HepG2 (cell line): ENCODE results near the gene DGKB. TPM values are rescaled to one million over a fixed set of nuclear protein-coding genes. Genes with fewer than 3 reads are reported as not detected.

Experiments used
- ATAC-seq: fragments of 200-7000 bp; cut with Tn5 transposase; 3 replicates; pipeline ENCODE4 v1.9.1; 2020; ENCODE audit warnings: mild to moderate bottlenecking, moderate library complexity
- BruUV-seq: library from RNA; stranded (reverse); fragments of 400-500 nt; replicated peaks from 2 replicates; lab custom pipeline; 2021; lab: Mats Ljungman, UMichigan
- CTCF ChIA-PET: fragments of 300-600 bp; formaldehyde crosslinking; extraction: SDS; loops from one replicate; lab custom pipeline; 2021; ENCODE audit warnings: low total read pairs, inconsistent platforms, low intra/inter-chr PET ratio; lab: Yijun Ruan, JAX
- POLR2A ChIA-PET: fragments of 350-600 bp; sonication (Branson Sonifier 250); formaldehyde crosslinking; loops from one replicate; lab custom pipeline; 2020; ENCODE audit warnings: antibody characterized with exemption, inconsistent platforms; lab: Yijun Ruan, JAX
- DNase-seq: peaks from one replicate; pipeline ENCODE4 v3.0.0-alpha.2; 2015; ENCODE audit warnings: low spot score
- FAIRE-seq: peaks from 3 replicates; lab custom pipeline; 2011; peaks lifted over from hg19 to GRCh38; lab: Jason Lieb, UNC
- H2AFZ ChIP-seq: one replicate; pipeline ENCODE4 v1.6.1; 2011; ENCODE audit warnings: low read length, inconsistent platforms
- H3K27ac ChIP-seq: fragments of 300-600 bp; 3 replicates; pipeline ENCODE4 v1.8.0; 2011; ENCODE audit warnings: mixed run types, mild to moderate bottlenecking, mixed read lengths, low read length, inconsistent platforms; ENCODE audit not compliant: insufficient read depth; ENCODE audit errors: extremely low read length
- H3K27me3 ChIP-seq, 2 experiments: fragments of 200-600 bp in 1 of 2; 2 replicates in 1 of 2; 3 replicates in 1 of 2; pipeline versions ENCODE4 v1.6.0 to v1.8.0; 2011; ENCODE audit warnings: low read length in 2 of 2, mild to moderate bottlenecking in 2 of 2, moderate library complexity in 2 of 2, inconsistent platforms in 1 of 2; ENCODE audit not compliant: insufficient read depth in 2 of 2, control insufficient read depth in 1 of 2
- H3K36me3 ChIP-seq, 2 experiments: fragments of 200-600 bp in 1 of 2; replicated peaks in 1 of 2; 2 replicates in 1 of 2; 3 replicates in 1 of 2; pipeline versions ENCODE4 v1.5.1 to v1.8.0; 2011; ENCODE audit warnings: low read length in 2 of 2, inconsistent platforms in 1 of 2; ENCODE audit not compliant: insufficient read depth in 2 of 2, control insufficient read depth in 1 of 2
- H3K4me1 ChIP-seq: 2 replicates; pipeline ENCODE4 v1.5.1; 2012; ENCODE audit warnings: low read length, inconsistent platforms; ENCODE audit not compliant: insufficient read depth
- H3K4me2 ChIP-seq: 2 replicates; pipeline ENCODE4 v1.6.0; 2011; ENCODE audit warnings: low read depth, low read length, inconsistent platforms
- H3K4me3 ChIP-seq, 3 experiments: fragments of 200-600 bp in 1 of 3; sonication (generic), shearing (Covaris generic) in 1 of 3; replicated peaks in 1 of 3; 2 replicates each; pipeline ENCODE4 v1.5.1; 2011 to 2016; ENCODE audit warnings: low read length in 3 of 3, inconsistent platforms in 2 of 3, low read depth in 2 of 3, mild to moderate bottlenecking in 2 of 3, control low read depth in 1 of 3, mixed read lengths in 1 of 3; ENCODE audit not compliant: insufficient read depth in 1 of 3
- H3K79me2 ChIP-seq: one replicate; pipeline ENCODE4 v1.6.1; 2011; ENCODE audit warnings: low read length, inconsistent platforms; ENCODE audit not compliant: insufficient read depth
- H3K9ac ChIP-seq: 2 replicates; pipeline ENCODE4 v1.6.0; 2011; ENCODE audit warnings: mild to moderate bottlenecking, low read depth, low read length, inconsistent platforms; ENCODE audit not compliant: insufficient read depth
- H3K9me3 ChIP-seq: 2 replicates; pipeline ENCODE4 v1.5.1; 2012; ENCODE audit warnings: mild to moderate bottlenecking, low read length
- H4K20me1 ChIP-seq: 2 replicates; pipeline ENCODE4 v1.6.0; 2011; ENCODE audit warnings: inconsistent platforms, mild to moderate bottlenecking, low read length, moderate library complexity; ENCODE audit not compliant: insufficient read depth
- CENPX ChIP-seq: sonication (generic); formaldehyde crosslinking; IDR thresholded peaks from 2 replicates; pipeline ENCODE4 v1.9.0; 2021; ENCODE audit warnings: mild to moderate bottlenecking, missing genetic modification reagents, moderate library complexity
- GMEB2 ChIP-seq: IDR thresholded peaks from 2 replicates; pipeline ENCODE4 v1.6.1; 2016; ENCODE audit warnings: missing biosample characterization, missing genetic modification reagents, low read depth
- KDM2A ChIP-seq: sonication (generic); formaldehyde crosslinking; IDR thresholded peaks from 2 replicates; pipeline ENCODE4 v1.4.0; 2020; ENCODE audit warnings: low read depth, missing genetic modification reagents, borderline replicate concordance
- PRDM4 ChIP-seq: sonication (generic); formaldehyde crosslinking; IDR thresholded peaks from 2 replicates; pipeline ENCODE4 v1.9.0; 2021; ENCODE audit warnings: missing genetic modification reagents, borderline replicate concordance
- RBM39 ChIP-seq: fragments of 200-400 bp; formaldehyde crosslinking; IDR thresholded peaks from one replicate; pipeline ENCODE4 v1.6.1; 2018; ENCODE audit warnings: antibody characterized with exemption, mild to moderate bottlenecking, low read depth, low read length; ENCODE audit not compliant: poor library complexity, severe bottlenecking
- SETDB1 ChIP-seq: sonication (generic); formaldehyde crosslinking; IDR thresholded peaks from 2 replicates; pipeline ENCODE4 v1.5.1; 2020; ENCODE audit warnings: missing genetic modification reagents, mild to moderate bottlenecking, borderline replicate concordance
- SOX6 ChIP-seq, 2 experiments: fragments of 450-650 bp in 1 of 2; sonication (generic) in 1 of 2; formaldehyde crosslinking in 1 of 2; IDR thresholded peaks; 2 replicates each; pipeline versions ENCODE4 v1.4.0 to v1.6.1; 2017 to 2020; ENCODE audit warnings: antibody characterized with exemption in 1 of 2, mild to moderate bottlenecking in 1 of 2, missing genetic modification reagents in 1 of 2
- SRY ChIP-seq: sonication (generic); formaldehyde crosslinking; IDR thresholded peaks from 2 replicates; pipeline ENCODE4 v1.8.0; 2022; ENCODE audit warnings: mild to moderate bottlenecking, missing genetic modification reagents
- ZNF224 ChIP-seq: sonication (generic); formaldehyde crosslinking; IDR thresholded peaks from 2 replicates; pipeline ENCODE4 v1.5.0; 2020; ENCODE audit warnings: mild to moderate bottlenecking, missing genetic modification reagents
- WGBS: methylation state at CpG from one replicate; pipeline ENCODE4 v1.1.6; 2017; ENCODE audit warnings: low lambda C conversion rate; 5-methylcytosine and 5-hydroxymethylcytosine counted together
- in situ Hi-C: cut with HindIII; loops from 2 replicates; pipeline ENCODE4 v1.10.0; 2017; ENCODE audit warnings: low pct_unique_long_range_greater_than_20kb; ENCODE audit not compliant: extremely low pct_ligation_motif_present
- intact Hi-C: fragments of 100-400 bp; cut with micrococcal nuclease; formaldehyde crosslinking; loops from one replicate; pipeline ENCODE4 v1.10.0; 2022; ENCODE audit not compliant: unreplicated experiment
- polyA plus RNA-seq, 8 experiments: library from polyadenylated mRNA; depleted of rRNA in 3 of 8; stranded (reverse) in 7 of 8; unstranded in 1 of 8; fragments of >200 nt; fragmentation: Illumina TruSeq in 4 of 8; extraction: Trizol in 4 of 8; gene quantifications; 2 replicates each; pipeline versions ENCODE4 v1.2.1 to v1.2.3, GENCODE V29; 2011 to 2016; ENCODE audit warnings: low read depth in 4 of 8, missing spikeins in 1 of 8, mixed read lengths in 1 of 8; ENCODE audit not compliant: insufficient read depth in 1 of 8
- total RNA-seq, 5 experiments: library from RNA; depleted of rRNA; stranded (reverse); fragments of >200 nt; fragmentation: Illumina TruSeq; extraction: Trizol; gene quantifications; 2 replicates each; pipeline ENCODE4 v1.2.3, GENCODE V29; 2016; ENCODE audit warnings: low read depth in 1 of 5

DGKB gene
- total and polyA plus RNA-seq, 2 of the 13 experiments (the other 11 are each of a cell fraction or from before 2014, with no cell fraction given) = not detected

- ATAC-seq (no peak), DNase-seq (no peak), FAIRE-seq (no peak)
- Histone ChIP-seq H3K27ac (no peak overlapping the region), H4K20me1 (no peaks in the 10 kb centered on the region), H3K27me3 (no peaks in the 10 kb centered on the region), H3K36me3 (no peaks in the 10 kb centered on the region), H3K4me2 (no peak overlapping the region), H3K9ac (no peak overlapping the region), H3K9me3 (peaks cover 88% of the 10 kb centered on the region), H3K79me2 (no peaks in the 10 kb centered on the region), H2AFZ (no peak overlapping the region), H3K4me3 (no peak overlapping the region), H3K4me1 (no peaks in the 10 kb centered on the region)
- intact Hi-C loops (no loop called here), in situ Hi-C loops (no loop called here)
- TF ChIP-seq ZNF224 (CRISPR knock-in tag) (no peak), SRY (CRISPR knock-in tag) (no peak), GMEB2 (CRISPR knock-in tag) (no peak), SOX6 (IDR thresholded peaks at IDR 0.05) (no peak), SOX6 (CRISPR knock-in tag; IDR thresholded peaks at IDR 0.05) (no peak), RBM39 (no peak), PRDM4 (CRISPR knock-in tag) (no peak), KDM2A (CRISPR knock-in tag) (no peak), CENPX (CRISPR knock-in tag) (no peak), SETDB1 (CRISPR knock-in tag) (no peak)
- BruUV-seq = no TSS peak
- WGBS = 54% methylated on average over 4 of the region's 4 CpGs
- ChIA-PET CTCF (no interaction called here), POLR2A (no interaction called here)
These were observed 597.2 kb downstream of the DGKB start for GRCh38 chr7:14305233-14305866.
